Neural progenitor cell (in vitro differentiated cells): ENCODE measurements around the gene PGAM1. TPM values are rescaled to one million over a fixed set of nuclear protein-coding genes. Genes with fewer than 3 reads are reported as not detected.
A peak's percentile ranks its signal among the peaks of the same experiment; 100 is the strongest.

Experiments
- DNase-seq: peaks from one replicate; pipeline ENCODE4 v3.0.0-alpha.2; 2016; ENCODE audit warnings: low spot score
- H2AFZ ChIP-seq: fragments of 200-600 bp; sonication (generic); replicated peaks from 2 replicates; pipeline ENCODE4 v1.6.1; 2016; ENCODE audit warnings: antibody characterized with exemption
- H3F3A ChIP-seq: fragments of 200-600 bp; sonication (generic); 2 replicates; pipeline ENCODE4 v1.6.1; 2016; ENCODE audit warnings: antibody characterized with exemption, low read depth
- H3K27ac ChIP-seq: fragments of 200-600 bp; sonication (generic); 2 replicates; pipeline ENCODE4 v1.5.1; 2016; ENCODE audit warnings: mild to moderate bottlenecking
- H3K27me3 ChIP-seq: fragments of 200-600 bp; sonication (generic); 2 replicates; pipeline ENCODE4 v1.6.1; 2016; ENCODE audit warnings: mild to moderate bottlenecking, moderate library complexity
- H3K36me3 ChIP-seq: fragments of 200-600 bp; sonication (generic); 2 replicates; pipeline ENCODE4 v1.5.1; 2016
- H3K4me1 ChIP-seq: fragments of 200-600 bp; sonication (generic); 2 replicates; pipeline ENCODE4 v1.6.1; 2016; ENCODE audit warnings: mixed run types
- H3K4me2 ChIP-seq: fragments of 200-600 bp; sonication (generic); 2 replicates; pipeline ENCODE4 v1.6.1; 2016
- H3K4me3 ChIP-seq: fragments of 200-600 bp; sonication (generic); 2 replicates; pipeline ENCODE4 v1.5.1; 2016
- H3K79me2 ChIP-seq: fragments of 200-600 bp; sonication (generic); 2 replicates; pipeline ENCODE4 v1.6.1; 2016; ENCODE audit warnings: low read depth
- H3K9ac ChIP-seq: fragments of 200-600 bp; sonication (generic); 2 replicates; pipeline ENCODE4 v1.6.1; 2016
- H3K9me3 ChIP-seq: fragments of 200-600 bp; sonication (generic); 2 replicates; pipeline ENCODE4 v1.5.1; 2016; ENCODE audit warnings: low read depth
- H4K20me1 ChIP-seq: fragments of 200-600 bp; sonication (generic); 2 replicates; pipeline ENCODE4 v1.6.1; 2016; ENCODE audit warnings: low read depth
- H3K27ac Mint-ChIP-seq: 3 replicates; pipeline ENCODE4 v1.8.0; 2021; ENCODE audit warnings: mixed read lengths
- H3K27me3 Mint-ChIP-seq: 2 replicates; pipeline ENCODE4 v1.8.0; 2022; ENCODE audit warnings: low read depth, mild to moderate bottlenecking, inconsistent platforms, moderate library complexity, mixed read lengths; ENCODE audit not compliant: insufficient read depth
- H3K36me3 Mint-ChIP-seq: 3 replicates; pipeline ENCODE4 v1.8.0; 2021; ENCODE audit warnings: mixed read lengths
- H3K4me1 Mint-ChIP-seq: 3 replicates; pipeline ENCODE4 v1.8.0; 2021; ENCODE audit warnings: mixed read lengths
- H3K4me3 Mint-ChIP-seq: 3 replicates; pipeline ENCODE4 v1.8.0; 2021; ENCODE audit warnings: mild to moderate bottlenecking, moderate library complexity, mixed read lengths
- H3K9me3 Mint-ChIP-seq: 3 replicates; pipeline ENCODE4 v1.8.0; 2020; ENCODE audit warnings: mixed read lengths
- EZH2 ChIP-seq: fragments of 200-600 bp; sonication (generic); IDR thresholded peaks from 2 replicates; pipeline ENCODE4 v1.6.1; 2017; ENCODE audit warnings: antibody characterized with exemption, mild to moderate bottlenecking, moderate library complexity
- EZH2phosphoT487 ChIP-seq: fragments of 200-600 bp; sonication (generic); IDR thresholded peaks from 2 replicates; pipeline ENCODE4 v1.6.1; 2017; ENCODE audit warnings: antibody characterized with exemption
- total RNA-seq: library from RNA; depleted of rRNA; stranded (reverse); fragments of >200 nt; gene quantifications from 2 replicates; pipeline ENCODE4 v1.2.3, GENCODE V29; 2015; ENCODE audit warnings: low replicate concordance
- TF ChIP-seq, protein P1 (sequence below): fragments of 200-600 bp; sonication (generic); IDR thresholded peaks from 2 replicates; pipeline ENCODE4 v1.5.1; 2017; ENCODE audit warnings: antibody characterized with exemption, mild to moderate bottlenecking

The PGAM1 gene
- total RNA-seq, 1 donor from 2014 or later: 887 TPM

DNA sequence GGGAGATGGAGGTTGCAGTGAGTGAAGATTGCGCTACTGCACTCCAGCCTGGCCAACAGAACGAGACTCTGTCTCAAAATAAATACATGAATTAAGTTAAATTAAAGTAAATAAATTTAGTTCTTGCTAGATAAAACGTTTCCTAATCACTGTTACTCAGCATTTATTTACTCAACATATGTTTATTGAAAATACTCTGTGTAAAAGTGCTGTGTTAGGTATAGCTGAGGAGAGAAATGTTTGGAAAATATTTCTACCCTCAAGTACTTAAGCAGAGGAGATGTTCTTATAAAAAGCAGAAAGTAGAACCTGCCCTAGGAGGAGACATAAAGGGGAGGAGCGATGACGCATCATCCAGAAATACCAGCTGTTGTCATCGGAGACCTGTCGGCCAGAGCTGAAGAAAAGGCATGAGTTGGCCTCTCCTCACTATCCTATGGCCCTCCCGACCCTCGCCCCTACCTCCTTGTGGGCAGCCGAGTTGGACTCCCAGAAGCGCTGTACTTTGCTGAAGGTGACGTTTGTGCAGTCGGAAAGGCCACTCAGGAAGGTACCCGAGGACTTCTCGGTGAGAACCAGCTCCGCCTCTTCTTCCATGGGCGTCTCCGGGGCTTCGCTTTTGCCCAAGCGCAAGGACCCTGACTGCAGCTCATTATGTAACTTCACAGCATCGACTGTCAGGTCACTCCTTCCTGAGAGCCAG is 26.0 kb upstream of the PGAM1 start:
- peak; percentile 32 for DNase-seq
- Histone ChIP-seq H4K20me1 (peaks cover 3% of the 10 kb centered on the region), H3K9me3 (no peaks in the 10 kb centered on the region), H2AFZ (no peak overlapping the region), H3K79me2 (peaks cover 10% of the 10 kb centered on the region), H3K27me3 (no peaks in the 10 kb centered on the region), H3K4me3 (peak overlapping the region; percentile 69), H3K4me2 (peak overlapping the region; percentile 88), H3K27ac (no peak overlapping the region), H3K9ac (no peak overlapping the region), H3K4me1 (no peaks in the 10 kb centered on the region), H3F3A (peaks cover 8% of the 10 kb centered on the region), H3K36me3 (no peaks in the 10 kb centered on the region)
- TF ChIP-seq, protein P1, sequence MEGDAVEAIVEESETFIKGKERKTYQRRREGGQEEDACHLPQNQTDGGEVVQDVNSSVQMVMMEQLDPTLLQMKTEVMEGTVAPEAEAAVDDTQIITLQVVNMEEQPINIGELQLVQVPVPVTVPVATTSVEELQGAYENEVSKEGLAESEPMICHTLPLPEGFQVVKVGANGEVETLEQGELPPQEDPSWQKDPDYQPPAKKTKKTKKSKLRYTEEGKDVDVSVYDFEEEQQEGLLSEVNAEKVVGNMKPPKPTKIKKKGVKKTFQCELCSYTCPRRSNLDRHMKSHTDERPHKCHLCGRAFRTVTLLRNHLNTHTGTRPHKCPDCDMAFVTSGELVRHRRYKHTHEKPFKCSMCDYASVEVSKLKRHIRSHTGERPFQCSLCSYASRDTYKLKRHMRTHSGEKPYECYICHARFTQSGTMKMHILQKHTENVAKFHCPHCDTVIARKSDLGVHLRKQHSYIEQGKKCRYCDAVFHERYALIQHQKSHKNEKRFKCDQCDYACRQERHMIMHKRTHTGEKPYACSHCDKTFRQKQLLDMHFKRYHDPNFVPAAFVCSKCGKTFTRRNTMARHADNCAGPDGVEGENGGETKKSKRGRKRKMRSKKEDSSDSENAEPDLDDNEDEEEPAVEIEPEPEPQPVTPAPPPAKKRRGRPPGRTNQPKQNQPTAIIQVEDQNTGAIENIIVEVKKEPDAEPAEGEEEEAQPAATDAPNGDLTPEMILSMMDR: no peak
- TF ChIP-seq EZH2phosphoT487 (no peak), EZH2 (no peak)
- Mint-ChIP-seq H3K36me3 (peaks cover 4% of the 10 kb centered on the region), H3K27ac (no peak overlapping the region), H3K4me1 (peaks cover 15% of the 10 kb centered on the region), H3K4me3 (peak overlapping the region; percentile 95), H3K9me3 (no peaks in the 10 kb centered on the region), H3K27me3 (peaks cover 7% of the 10 kb centered on the region)

GRCh38 chr10:97400665-97401454 is 25.1 kb upstream of the PGAM1 start, which contains the start of gene RRP12:
Gene RRP12 (minus strand): TSS chr10:97401340. CDS start chr10:97401231, 109 bp downstream.
- Histone ChIP-seq H4K20me1 (peaks cover 3% of the 10 kb centered on the region), H2AFZ (peak within 1 kb of the TSS; percentile 74), H3K9ac (peak within 1 kb of the TSS; percentile 48), H3K4me3 (peak within 1 kb of the TSS; percentile 69), H3K4me2 (peak within 1 kb of the TSS; percentile 88), H3K27me3 (no peaks in the 10 kb centered on the region), H3F3A (peaks cover 8% of the 10 kb centered on the region), H3K9me3 (no peaks in the 10 kb centered on the region), H3K27ac (no peak within 1 kb of the TSS), H3K79me2 (peaks cover 10% of the 10 kb centered on the region), H3K36me3 (no peaks in the 10 kb centered on the region), H3K4me1 (no peaks in the 10 kb centered on the region)
- TF ChIP-seq EZH2phosphoT487 (no peak), EZH2 (peak; percentile 47)
- TF ChIP-seq, protein P1: peak; percentile 33
- peaks cover 15% of the 10 kb centered on the region for H3K4me1 Mint-ChIP-seq
- peak within 1 kb of the TSS; percentile 84 for H3K27ac Mint-ChIP-seq
- DNase-seq: peak; percentile 96
- no peaks in the 10 kb centered on the region for H3K9me3 Mint-ChIP-seq
- peaks cover 4% of the 10 kb centered on the region for H3K36me3 Mint-ChIP-seq
- peaks cover 9% of the 10 kb centered on the region for H3K27me3 Mint-ChIP-seq
- H3K4me3 Mint-ChIP-seq: peak within 1 kb of the TSS; percentile 95

- Histone ChIP-seq H3K27ac (no peak overlapping the region), H4K20me1 (peaks cover 3% of the 10 kb centered on the region), H3K4me2 (peak overlapping the region; percentile 88), H3F3A (peaks cover 8% of the 10 kb centered on the region), H3K9me3 (no peaks in the 10 kb centered on the region), H3K27me3 (no peaks in the 10 kb centered on the region), H3K36me3 (no peaks in the 10 kb centered on the region), H3K9ac (no peak overlapping the region), H3K4me3 (peak overlapping the region; percentile 69), H3K79me2 (peaks cover 10% of the 10 kb centered on the region), H2AFZ (peak overlapping the region; percentile 74), H3K4me1 (no peaks in the 10 kb centered on the region)
- H3K4me3 Mint-ChIP-seq: peak overlapping the region; percentile 95
- DNase-seq: no peak
- peak overlapping the region; percentile 84 for H3K27ac Mint-ChIP-seq
- H3K4me1 Mint-ChIP-seq: peaks cover 15% of the 10 kb centered on the region
- H3K27me3 Mint-ChIP-seq: peaks cover 11% of the 10 kb centered on the region
- H3K36me3 Mint-ChIP-seq: no peaks in the 10 kb centered on the region
- no peaks in the 10 kb centered on the region for H3K9me3 Mint-ChIP-seq
- TF ChIP-seq, protein P1: no peak
- TF ChIP-seq EZH2phosphoT487: no peak
- no peak for TF ChIP-seq EZH2
These were observed 24.5 kb upstream of the PGAM1 start for GRCh38 chr10:97401455-97401919.
